ENCODE results near the gene CCND3. TPM values are rescaled to one million over a fixed set of nuclear protein-coding genes. Genes with fewer than 3 reads are reported as not detected.

Gene CCND3
- total and polyA plus RNA-seq, 4 donors = 21.1 to 44.0 (median 32.2) TPM

GRCh38 chr6:41939176-41939847, 2.3 kb downstream of the CCND3 start:
- DNase-seq (ENCODE audit: low read depth in 4 of 6, low spot score in 6 of 6) = peak in 1 of 6 donors; percentile 59
- Histone ChIP-seq H3K4me3 (ENCODE audit: low read depth, low read length) (peak overlapping the region; percentile 90), H3K27ac (ENCODE audit: low read depth, low read length) (peak overlapping the region; percentile 65), H3K27me3 (ENCODE audit: control insufficient read depth, insufficient read depth, low read length) (no peaks in the 10 kb centered on the region), H3K9me3 (ENCODE audit: control insufficient read depth, insufficient read depth, low read length) (no peaks in the 10 kb centered on the region), H3K36me3 (ENCODE audit: control insufficient read depth, insufficient read depth, low read length) (peaks cover 26% of the 10 kb centered on the region), H3K4me1 (ENCODE audit: control insufficient read depth, insufficient read depth, low read length) (peaks cover 49% of the 10 kb centered on the region)
- WGBS (ENCODE audit: insufficient coverage) = 31% methylated on average over 8 of the region's 11 CpGs

GRCh38 chr6:41938590-41939175, 2.9 kb downstream of the CCND3 start:
- Histone ChIP-seq H3K36me3 (ENCODE audit: control insufficient read depth, insufficient read depth, low read length) (peaks cover 28% of the 10 kb centered on the region), H3K4me3 (ENCODE audit: low read depth, low read length) (no peak overlapping the region), H3K27ac (ENCODE audit: low read depth, low read length) (no peak overlapping the region), H3K27me3 (ENCODE audit: control insufficient read depth, insufficient read depth, low read length) (no peaks in the 10 kb centered on the region), H3K9me3 (ENCODE audit: control insufficient read depth, insufficient read depth, low read length) (no peaks in the 10 kb centered on the region), H3K4me1 (ENCODE audit: control insufficient read depth, insufficient read depth, low read length) (peaks cover 49% of the 10 kb centered on the region)
- DNase-seq (ENCODE audit: low read depth in 4 of 6, low spot score in 6 of 6) = no peak
- 70% methylated on average over 5 of the region's 5 CpGs for WGBS (ENCODE audit: insufficient coverage)

GRCh38 chr6:41937861-41938574, 3.6 kb downstream of the CCND3 start:
- WGBS (ENCODE audit: insufficient coverage) = no CpG with 5 or more reads among the region's 4 CpGs
- Histone ChIP-seq H3K36me3 (ENCODE audit: control insufficient read depth, insufficient read depth, low read length) (peaks cover 35% of the 10 kb centered on the region), H3K27ac (ENCODE audit: low read depth, low read length) (no peak overlapping the region), H3K27me3 (ENCODE audit: control insufficient read depth, insufficient read depth, low read length) (no peaks in the 10 kb centered on the region), H3K4me1 (ENCODE audit: control insufficient read depth, insufficient read depth, low read length) (peaks cover 49% of the 10 kb centered on the region), H3K9me3 (ENCODE audit: control insufficient read depth, insufficient read depth, low read length) (no peaks in the 10 kb centered on the region), H3K4me3 (ENCODE audit: low read depth, low read length) (no peak overlapping the region)
- DNase-seq (ENCODE audit: low read depth in 4 of 6, low spot score in 6 of 6) = no peak

- no peaks in the 10 kb centered on the region for H3K9me3 ChIP-seq (ENCODE audit: control insufficient read depth, insufficient read depth, low read length)
- no peaks in the 10 kb centered on the region for H3K27me3 ChIP-seq (ENCODE audit: control insufficient read depth, insufficient read depth, low read length)
- H3K27ac ChIP-seq (ENCODE audit: low read depth, low read length) = no peak overlapping the region
- no peak overlapping the region for H3K4me3 ChIP-seq (ENCODE audit: low read depth, low read length)
- DNase-seq (ENCODE audit: low read depth in 4 of 6, low spot score in 6 of 6) = no peak
- peaks cover 49% of the 10 kb centered on the region for H3K4me1 ChIP-seq (ENCODE audit: control insufficient read depth, insufficient read depth, low read length)
- 0% methylated on average over 1 of the region's 2 CpGs for WGBS (ENCODE audit: insufficient coverage)
- H3K36me3 ChIP-seq (ENCODE audit: control insufficient read depth, insufficient read depth, low read length) = peaks cover 39% of the 10 kb centered on the region
These were observed 4.1 kb downstream of the CCND3 start for GRCh38 chr6:41937472-41937860.

- Histone ChIP-seq H3K27ac (ENCODE audit: low read depth, low read length) (no peak overlapping the region), H3K36me3 (ENCODE audit: control insufficient read depth, insufficient read depth, low read length) (peaks cover 50% of the 10 kb centered on the region)
- peak in 5 of 6 donors; percentile 41 to 91 (median 73) for DNase-seq (ENCODE audit: low read depth in 4 of 6, low spot score in 6 of 6)
These were observed 5.4 kb downstream of the CCND3 start for GRCh38 chr6:41936073-41936837.

GRCh38 chr6:41935685-41936072, 5.9 kb downstream of the CCND3 start:
- no peak for DNase-seq (ENCODE audit: low read depth in 4 of 6, low spot score in 6 of 6)
- no peak overlapping the region for H3K4me3 ChIP-seq (ENCODE audit: low read depth, low read length)
- no peak overlapping the region for H3K27ac ChIP-seq (ENCODE audit: low read depth, low read length)
- H3K27me3 ChIP-seq (ENCODE audit: control insufficient read depth, insufficient read depth, low read length) = no peaks in the 10 kb centered on the region
- 74% methylated on average over 7 of the region's 8 CpGs for WGBS (ENCODE audit: insufficient coverage)
- no peaks in the 10 kb centered on the region for H3K9me3 ChIP-seq (ENCODE audit: control insufficient read depth, insufficient read depth, low read length)
- H3K36me3 ChIP-seq (ENCODE audit: control insufficient read depth, insufficient read depth, low read length) = peaks cover 55% of the 10 kb centered on the region
- H3K4me1 ChIP-seq (ENCODE audit: control insufficient read depth, insufficient read depth, low read length) = peaks cover 41% of the 10 kb centered on the region

More at GRCh38 chr6:41936073-41936837, 5.4 kb downstream of the CCND3 start:
- WGBS (ENCODE audit: insufficient coverage) = 38% methylated on average over 6 of the region's 10 CpGs
- Histone ChIP-seq H3K9me3 (ENCODE audit: control insufficient read depth, insufficient read depth, low read length) (no peaks in the 10 kb centered on the region), H3K27me3 (ENCODE audit: control insufficient read depth, insufficient read depth, low read length) (no peaks in the 10 kb centered on the region), H3K4me3 (ENCODE audit: low read depth, low read length) (no peak overlapping the region), H3K4me1 (ENCODE audit: control insufficient read depth, insufficient read depth, low read length) (peaks cover 45% of the 10 kb centered on the region)

- peaks cover 60% of the 10 kb centered on the region for H3K36me3 ChIP-seq (ENCODE audit: control insufficient read depth, insufficient read depth, low read length)
- no peaks in the 10 kb centered on the region for H3K9me3 ChIP-seq (ENCODE audit: control insufficient read depth, insufficient read depth, low read length)
- H3K4me1 ChIP-seq (ENCODE audit: control insufficient read depth, insufficient read depth, low read length) = peaks cover 36% of the 10 kb centered on the region
- H3K4me3 ChIP-seq (ENCODE audit: low read depth, low read length) = no peak overlapping the region
- H3K27ac ChIP-seq (ENCODE audit: low read depth, low read length) = no peak overlapping the region
- no peaks in the 10 kb centered on the region for H3K27me3 ChIP-seq (ENCODE audit: control insufficient read depth, insufficient read depth, low read length)
- no peak for DNase-seq (ENCODE audit: low read depth in 4 of 6, low spot score in 6 of 6)
- WGBS (ENCODE audit: insufficient coverage) = 25% methylated on average over 1 of the region's 1 CpG
These were observed 6.4 kb downstream of the CCND3 start for GRCh38 chr6:41935193-41935574.

GRCh38 chr6:41934278-41935192, 7.1 kb downstream of the CCND3 start:
- Histone ChIP-seq H3K27me3 (ENCODE audit: control insufficient read depth, insufficient read depth, low read length) (no peaks in the 10 kb centered on the region), H3K9me3 (ENCODE audit: control insufficient read depth, insufficient read depth, low read length) (no peaks in the 10 kb centered on the region), H3K4me1 (ENCODE audit: control insufficient read depth, insufficient read depth, low read length) (peaks cover 29% of the 10 kb centered on the region), H3K27ac (ENCODE audit: low read depth, low read length) (no peak overlapping the region), H3K36me3 (ENCODE audit: control insufficient read depth, insufficient read depth, low read length) (peaks cover 67% of the 10 kb centered on the region), H3K4me3 (ENCODE audit: low read depth, low read length) (no peak overlapping the region)
- DNase-seq (ENCODE audit: low read depth in 4 of 6, low spot score in 6 of 6) = no peak
- WGBS (ENCODE audit: insufficient coverage) = 86% methylated on average over 1 of the region's 7 CpGs

- H3K4me3 ChIP-seq (ENCODE audit: low read depth, low read length) = no peak overlapping the region
- H3K36me3 ChIP-seq (ENCODE audit: control insufficient read depth, insufficient read depth, low read length) = peaks cover 86% of the 10 kb centered on the region
- no peaks in the 10 kb centered on the region for H3K9me3 ChIP-seq (ENCODE audit: control insufficient read depth, insufficient read depth, low read length)
- 91% methylated on average over 15 of the region's 15 CpGs for WGBS (ENCODE audit: insufficient coverage)
- H3K27ac ChIP-seq (ENCODE audit: low read depth, low read length) = no peak overlapping the region
- no peaks in the 10 kb centered on the region for H3K27me3 ChIP-seq (ENCODE audit: control insufficient read depth, insufficient read depth, low read length)
- no peak for DNase-seq (ENCODE audit: low read depth in 4 of 6, low spot score in 6 of 6)
- peaks cover 10% of the 10 kb centered on the region for H3K4me1 ChIP-seq (ENCODE audit: control insufficient read depth, insufficient read depth, low read length)
These were observed 9.2 kb downstream of the CCND3 start for GRCh38 chr6:41932378-41932777.
